HCEC 1CT (cell line): ENCODE measurements around the gene CHKB.

ENCODE experiments used
- DNase-seq: peaks from one replicate; pipeline ENCODE4 v3.0.0-alpha.2; 2017

CHKB gene

DNA sequence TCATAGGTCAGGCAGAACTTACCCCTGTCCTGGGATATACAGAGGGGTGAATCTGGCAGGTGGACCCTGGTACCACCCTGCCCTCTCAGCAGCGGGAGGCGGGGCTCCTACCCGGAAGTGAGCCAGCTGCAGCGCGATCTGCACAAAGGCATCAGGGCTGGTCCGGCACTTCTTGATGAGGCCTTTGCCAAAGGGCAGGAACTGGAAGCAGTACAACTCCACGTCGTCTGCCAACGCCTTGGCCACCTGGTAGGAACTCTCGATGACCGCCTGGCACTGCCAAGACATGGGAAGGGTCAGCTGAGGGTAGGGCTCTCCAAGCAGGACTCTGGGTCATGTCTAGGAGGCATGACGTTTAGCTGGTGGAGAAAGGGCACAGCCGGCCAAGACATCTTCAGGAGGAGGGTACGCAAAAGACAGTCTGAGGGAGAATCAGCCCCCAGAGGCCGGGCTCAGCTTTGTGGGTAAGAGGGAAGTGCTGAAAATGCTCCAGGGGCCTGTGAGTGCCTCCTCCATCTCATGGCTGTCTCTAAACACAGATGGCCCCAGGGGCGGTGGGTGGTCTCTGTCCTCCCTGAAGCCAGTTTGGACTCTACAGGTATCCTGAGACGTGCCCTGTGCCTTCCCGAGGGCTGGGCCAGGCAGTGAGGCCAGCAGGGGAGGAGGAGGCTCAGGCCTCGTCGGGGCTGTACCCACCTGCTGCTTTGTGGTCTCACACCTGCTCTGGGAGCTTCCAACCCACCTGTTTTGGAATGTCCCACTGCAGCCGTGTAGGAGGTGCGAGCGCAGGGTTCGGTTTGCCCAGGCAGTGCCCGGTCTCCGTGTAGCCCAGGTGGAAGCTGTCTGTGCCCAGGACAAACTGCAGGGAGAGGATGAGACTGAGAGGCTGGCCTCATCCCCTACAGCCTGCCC, 11.1 kb downstream of the CHKB start:
- no peak for DNase-seq

DNA sequence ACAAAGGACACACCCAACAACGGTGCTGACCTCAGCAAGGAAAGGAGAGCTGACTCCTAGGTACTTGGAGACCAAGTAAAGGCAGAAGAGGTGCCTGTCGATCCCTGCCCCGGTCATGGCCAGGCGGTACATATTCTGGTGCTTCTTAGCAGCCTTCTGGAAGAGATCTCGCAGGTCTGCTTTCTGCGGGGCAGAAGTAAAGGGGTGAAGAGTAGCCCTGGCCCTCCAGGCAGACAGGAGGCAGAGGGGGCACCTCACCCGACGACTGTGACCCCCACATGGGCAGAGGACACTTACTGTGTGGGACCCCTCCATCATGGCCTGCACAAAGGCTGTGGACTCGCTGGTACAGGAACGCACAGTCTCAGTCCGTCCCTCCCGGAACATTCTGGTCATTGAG, 11.8 kb downstream of the CHKB start:
- no peak for DNase-seq

DNA sequence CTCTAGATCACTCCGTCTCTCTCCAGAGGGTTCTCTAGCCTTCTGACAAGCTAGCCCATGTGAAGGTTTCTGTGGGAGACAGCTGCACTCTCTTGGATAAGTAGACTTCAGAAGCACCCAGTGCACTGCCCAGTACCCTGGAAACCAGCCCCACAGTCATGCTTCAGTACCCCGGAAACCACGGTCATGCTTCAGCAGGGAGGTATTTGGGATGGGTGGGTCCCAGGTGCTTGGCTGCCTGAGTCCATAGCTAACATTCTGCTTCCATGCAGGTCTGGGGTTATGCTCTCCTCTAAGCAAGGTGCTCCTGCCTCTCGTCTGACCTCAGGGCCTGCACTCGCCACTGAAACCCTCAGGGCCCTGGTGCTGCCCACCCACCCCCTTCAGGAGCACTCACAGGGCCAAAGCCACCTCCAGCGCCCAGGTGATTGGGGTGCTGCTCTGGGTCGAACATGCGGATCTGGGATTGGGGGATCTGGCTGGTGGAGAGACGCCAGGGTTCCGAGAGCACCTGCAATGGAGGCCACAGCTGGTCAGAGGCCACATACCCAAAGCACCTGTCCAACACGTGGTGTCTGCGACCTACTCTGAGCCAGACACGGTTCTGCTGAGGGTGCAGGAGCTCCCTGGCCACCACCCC, 12.6 kb downstream of the CHKB start:
- DNase-seq, result no peak

DNA sequence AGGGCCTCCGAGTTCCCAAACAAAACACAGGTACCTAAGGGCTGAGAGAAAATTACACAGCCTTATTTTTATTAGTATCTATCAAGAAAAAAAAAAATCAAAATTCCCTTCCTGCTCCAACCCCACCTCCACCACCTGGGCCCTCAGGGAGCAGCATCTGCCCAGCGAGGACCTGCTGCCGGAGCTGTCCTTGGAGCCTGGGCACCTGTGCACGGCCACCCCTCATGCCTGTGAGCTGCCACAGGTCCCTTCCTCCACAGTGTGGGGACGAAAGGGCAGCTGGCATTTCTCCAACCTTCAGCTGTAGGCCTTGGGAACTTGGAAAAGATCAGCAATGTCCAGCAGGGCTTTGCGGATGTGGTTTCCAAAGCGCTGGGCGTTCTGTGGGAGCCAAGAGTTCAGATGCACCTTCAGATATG, 13.6 kb downstream of the CHKB start:
- no peak for DNase-seq

DNA sequence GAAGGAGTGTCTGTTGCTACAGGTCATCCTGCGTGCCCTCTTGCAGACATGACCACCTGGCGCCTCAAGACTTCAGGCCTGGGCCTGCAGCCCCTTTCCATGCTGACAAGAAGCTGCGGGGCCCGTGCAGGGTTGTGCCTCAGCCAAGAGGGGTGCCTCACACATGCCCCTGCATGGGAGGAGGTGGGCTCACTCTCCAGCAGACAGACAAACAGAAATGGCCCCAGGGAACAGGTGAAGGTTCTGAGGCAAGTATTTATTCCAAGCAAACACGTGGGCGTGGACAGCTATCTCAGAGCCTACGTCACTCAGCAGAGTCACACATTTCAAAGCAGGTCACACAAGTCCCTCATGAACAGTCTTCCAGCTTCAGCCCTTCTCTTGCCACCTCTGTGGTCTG, 14.0 kb downstream of the CHKB start:
- no peak for DNase-seq

DNA sequence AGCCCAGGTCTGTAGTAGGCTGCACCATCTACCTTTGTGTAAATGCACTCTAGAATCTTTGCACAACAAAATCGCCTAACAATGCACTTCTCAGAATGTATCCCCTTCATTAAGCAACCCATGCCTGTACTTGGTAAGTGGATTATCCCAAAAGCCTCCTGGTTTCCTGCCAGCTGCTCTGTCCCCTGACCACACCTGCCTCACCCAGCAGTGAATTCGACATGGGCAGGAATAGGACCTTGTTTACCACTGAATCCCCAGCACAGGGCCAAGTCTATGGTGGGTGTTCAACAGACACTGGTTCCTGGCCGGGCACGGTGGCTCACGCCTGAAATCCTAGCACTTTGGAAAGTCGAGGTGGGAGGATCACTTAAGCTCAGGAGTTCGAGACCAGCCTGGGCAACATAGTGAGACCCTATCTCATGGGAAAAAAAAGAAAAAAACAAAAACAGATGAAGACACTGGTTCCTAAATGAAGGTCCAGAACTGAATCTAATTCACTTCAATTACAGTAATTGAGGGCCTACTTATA, 14.9 kb downstream of the CHKB start:
- no peak for DNase-seq

DNA sequence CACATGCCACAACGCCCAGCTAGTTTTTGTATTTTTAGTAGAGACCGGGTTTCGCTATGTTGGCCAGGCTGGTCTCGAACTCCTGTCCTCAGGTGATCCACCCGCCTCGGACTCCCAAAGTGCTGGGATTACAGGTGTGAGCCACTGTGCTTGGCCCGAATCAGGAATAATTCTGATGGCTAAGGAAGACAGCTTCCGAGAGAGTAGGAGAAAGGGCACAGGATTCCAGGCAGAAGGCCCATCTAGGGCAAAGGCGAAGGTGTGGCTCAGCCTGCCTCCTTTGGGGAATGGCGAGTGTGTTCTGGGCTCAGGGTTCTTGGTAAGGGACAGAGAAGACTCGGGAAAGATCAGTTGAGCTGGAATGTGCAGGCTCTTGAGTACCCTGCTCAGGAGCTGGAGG, 18.4 kb downstream of the CHKB start:
- no peak for DNase-seq

DNA sequence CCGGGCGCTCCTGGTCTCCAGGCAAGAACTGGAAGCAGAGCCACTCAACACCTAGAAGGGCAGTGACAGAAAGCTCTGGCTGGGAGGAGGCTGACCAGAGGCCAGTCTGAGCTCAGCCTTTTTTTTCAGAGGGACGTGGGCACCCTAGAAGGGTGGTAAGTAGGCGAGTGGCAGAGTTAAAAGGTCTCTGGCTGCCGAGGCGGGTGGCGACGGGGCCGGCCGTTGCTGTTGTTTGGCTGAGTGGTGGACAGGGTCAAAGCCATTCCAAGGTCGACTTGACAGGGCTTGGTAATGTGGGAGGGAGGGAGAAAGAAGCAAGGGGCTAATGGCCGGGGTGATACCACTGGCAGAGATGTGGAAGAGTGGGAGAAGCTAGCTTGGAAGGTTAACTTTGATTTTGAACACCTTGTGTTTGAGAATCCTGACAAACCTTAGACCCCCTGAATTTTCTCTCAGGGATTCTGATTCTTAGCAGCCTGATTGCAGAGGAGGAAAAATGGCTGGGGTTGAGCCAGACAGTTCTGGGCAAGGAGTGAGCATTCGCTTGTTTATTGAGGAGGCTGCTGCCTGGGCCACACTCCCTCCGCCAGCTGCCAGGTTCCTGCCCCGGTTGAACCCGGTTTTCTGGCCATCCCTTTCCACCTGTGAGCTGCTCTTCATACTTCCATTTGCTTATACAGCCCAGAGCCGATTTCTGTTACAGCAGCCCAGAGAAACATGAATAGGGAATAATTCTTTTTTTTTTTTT, 19.1 kb downstream of the CHKB start:
- no peak for DNase-seq

DNA sequence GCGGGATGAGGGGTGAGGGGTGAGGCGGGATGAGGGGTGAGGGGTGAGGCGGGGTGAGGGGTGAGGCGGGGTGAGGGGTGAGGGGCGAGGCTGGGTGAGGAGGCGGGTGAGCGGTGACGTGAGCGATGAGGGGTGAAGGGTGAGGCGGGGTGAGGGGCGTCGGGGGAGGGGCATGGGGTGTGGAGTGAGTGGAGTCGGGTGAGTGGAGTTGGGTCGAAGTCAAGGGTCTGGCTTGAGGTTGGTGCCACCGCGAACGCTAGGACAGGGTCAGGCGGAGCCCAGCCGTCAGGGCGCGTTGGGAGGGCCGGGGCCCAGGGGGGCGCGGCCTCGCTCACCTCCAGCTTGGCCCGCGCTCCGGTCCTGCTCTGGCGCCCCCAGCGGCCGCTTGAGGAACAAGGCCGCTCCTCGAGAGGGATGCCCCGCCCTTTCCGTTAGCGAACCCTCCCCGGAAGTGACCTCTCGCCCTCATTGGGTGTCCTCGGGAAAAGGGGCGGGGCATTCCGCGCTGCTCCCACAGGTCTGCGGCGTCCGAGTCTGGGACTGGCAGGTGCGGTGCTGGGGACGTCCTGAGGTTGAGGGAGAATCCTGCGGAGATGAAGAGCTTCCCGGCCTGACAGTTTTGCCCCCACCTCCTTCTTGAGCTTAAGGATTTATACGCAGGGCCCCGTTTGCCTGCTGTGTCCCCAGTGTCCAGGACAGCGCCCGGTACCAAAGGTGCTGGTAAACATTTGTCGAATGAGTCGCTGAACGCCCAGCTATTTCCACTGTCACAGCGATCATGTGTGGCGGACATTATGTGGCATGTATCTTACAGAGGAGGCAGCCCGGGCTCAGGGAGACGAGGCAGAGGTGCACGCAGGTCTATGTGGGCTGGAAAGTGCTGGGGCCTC, 19.9 kb downstream of the CHKB start, which contains the start of gene SYCE3:
Gene SYCE3, minus strand, starts transcription at position 397 of the 890 bp plus-strand sequence. CDS start 6,514 bp downstream, outside the sequence.
- peak; percentile 81 for DNase-seq

DNA sequence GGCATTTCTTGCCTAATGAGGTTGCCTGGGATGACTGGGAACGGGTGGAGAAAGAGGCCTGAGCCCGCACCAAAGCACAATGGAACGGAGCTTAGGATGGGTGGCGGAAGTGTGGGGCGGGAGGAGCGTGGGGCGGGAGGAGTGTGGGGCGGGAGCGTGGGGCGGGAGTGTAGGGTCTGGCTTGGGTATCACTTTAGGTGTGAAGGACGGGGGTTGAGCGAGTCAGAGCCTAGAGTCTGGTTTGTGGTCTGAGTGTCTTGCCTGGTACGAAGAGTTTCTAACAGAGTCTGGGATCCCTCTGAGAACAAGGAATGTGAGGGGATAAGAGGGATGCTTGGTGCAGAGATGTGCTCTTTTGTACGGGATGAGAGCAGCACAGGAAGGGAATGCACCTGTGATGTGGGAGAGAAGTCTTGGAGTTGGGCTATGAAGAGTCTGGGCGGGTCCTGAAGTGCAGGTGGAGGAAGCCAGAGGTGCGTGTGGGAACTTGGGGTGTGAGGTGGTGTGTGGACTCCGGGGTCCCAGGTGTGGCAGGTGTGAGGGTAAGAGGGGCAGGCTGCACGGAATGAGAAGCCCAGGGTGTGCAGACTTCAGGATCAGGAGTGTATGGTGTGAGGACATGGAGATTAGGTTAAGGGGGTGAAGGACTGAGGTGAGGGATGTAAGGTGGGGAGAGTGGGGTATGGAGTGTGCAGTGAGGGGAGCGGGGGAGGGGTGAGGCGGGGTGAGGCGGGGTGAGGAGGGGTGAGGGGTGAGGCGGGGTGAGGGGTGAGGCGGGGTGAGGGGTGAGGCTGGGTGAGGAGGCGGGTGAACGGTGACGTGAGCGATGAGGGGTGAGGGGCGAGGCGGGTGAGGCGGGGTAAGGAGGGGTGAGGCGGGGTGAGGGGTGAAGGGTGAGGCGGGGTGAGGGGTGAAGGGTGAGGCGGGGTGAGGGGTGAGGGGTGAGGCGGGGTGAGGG, 21.0 kb downstream of the CHKB start:
- no peak for DNase-seq

DNA sequence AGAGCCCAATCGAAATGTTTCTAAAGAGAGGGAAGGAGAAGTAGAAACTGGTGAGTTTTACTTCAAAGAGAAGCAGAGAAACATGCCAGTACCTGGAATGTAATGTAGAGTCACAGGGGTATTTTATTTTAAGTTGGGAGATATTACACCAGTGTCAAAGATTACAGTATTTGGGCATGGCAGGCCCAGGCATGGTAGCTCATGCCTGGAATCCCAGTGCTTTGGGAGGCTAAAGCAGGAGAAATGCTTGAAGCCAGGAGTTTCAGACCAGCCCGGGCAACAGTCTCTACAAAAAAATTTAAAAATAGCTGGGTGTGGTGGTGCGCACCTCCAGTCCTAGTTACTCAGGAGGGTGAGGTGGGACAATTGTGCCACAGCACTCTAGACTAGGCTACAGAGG, 22.6 kb downstream of the CHKB start:
- DNase-seq, result no peak

DNA sequence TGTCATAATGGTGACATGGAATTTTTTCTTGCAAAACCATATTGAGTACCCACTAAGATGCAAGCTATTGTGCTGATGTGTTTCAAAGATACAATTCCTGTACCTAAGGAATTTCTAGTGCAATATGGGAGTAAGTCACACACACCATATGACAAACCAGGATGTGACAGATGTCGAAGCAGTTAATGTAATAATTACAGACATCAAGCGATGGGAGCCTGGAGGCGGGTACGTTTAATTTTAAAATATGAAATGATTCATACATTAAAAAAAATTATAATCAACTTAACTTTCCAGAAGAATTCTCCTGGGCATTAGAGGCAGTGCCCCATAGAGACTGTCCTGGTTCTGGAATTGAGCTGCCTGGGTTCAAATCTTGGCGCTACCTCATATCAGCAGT, 25.9 kb downstream of the CHKB start:
- no peak for DNase-seq

DNA sequence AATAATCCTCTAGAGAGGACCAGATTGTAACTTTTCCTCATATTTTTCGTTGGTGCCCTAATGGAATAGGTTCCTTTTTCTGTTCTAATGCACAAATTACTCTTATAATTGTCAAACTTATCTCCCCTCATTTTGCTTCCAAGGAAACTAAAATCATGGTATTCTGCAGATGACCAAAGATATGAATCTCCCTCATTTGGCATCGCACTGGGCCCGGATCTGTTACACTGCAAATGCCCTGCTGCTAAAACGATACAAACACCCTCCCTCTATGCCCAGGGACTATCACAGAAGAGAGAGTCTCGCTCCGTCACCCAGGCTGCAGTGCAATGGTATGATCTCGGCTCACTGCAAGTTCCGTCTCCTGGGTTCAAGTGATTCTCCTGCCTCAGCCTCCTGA, 29.3 kb downstream of the CHKB start:
- DNase-seq, result no peak

DNA sequence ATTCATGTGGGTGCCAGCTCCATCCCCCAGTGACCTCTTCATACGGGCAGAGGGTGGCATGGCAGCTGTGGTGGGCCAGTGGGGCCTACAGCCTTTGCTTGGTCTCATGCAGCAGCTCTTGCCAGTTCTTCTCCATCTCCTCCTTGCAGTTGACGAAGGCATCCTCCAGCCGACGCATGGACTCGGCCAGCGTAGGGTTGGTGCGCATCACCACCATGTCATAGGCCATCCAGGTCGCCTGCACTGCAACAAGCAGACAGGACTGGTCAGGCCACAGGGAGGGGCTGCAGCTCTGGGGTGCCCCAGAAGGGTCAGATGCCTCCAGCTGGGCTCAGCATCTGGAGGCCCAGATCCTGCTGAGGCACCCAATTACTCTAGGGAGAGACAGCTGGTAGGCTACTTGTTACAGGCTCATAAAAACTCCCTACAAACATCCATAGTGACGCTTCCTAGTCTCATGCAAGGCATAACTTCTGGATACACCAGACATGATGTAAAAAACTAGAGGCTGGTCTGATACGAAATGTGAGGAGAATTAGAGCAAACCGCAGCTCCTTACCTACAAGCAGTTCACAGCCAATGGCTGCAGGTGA, 31.4 kb downstream of the CHKB start:
- no peak for DNase-seq

DNA sequence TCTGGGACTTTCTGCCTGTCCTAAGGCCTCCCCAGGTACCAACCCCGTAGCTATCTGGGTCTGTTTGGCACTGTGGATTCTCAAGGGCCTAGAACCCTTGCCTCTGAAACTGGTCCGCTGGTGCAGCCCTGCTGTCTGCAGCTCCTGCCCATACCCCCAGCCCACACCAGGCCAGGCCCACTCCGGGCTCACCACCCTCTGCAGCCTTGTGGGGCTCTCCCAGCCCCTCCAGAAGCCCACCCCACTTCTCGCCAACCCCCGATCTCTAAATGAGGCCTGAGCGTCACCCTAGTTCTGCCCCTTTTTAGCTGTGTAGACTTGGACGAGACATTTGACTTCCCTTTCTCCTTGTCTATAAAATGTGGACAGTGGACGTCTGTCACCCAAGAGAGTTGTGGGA, 32.3 kb downstream of the CHKB start:
- DNase-seq, result no peak

DNA sequence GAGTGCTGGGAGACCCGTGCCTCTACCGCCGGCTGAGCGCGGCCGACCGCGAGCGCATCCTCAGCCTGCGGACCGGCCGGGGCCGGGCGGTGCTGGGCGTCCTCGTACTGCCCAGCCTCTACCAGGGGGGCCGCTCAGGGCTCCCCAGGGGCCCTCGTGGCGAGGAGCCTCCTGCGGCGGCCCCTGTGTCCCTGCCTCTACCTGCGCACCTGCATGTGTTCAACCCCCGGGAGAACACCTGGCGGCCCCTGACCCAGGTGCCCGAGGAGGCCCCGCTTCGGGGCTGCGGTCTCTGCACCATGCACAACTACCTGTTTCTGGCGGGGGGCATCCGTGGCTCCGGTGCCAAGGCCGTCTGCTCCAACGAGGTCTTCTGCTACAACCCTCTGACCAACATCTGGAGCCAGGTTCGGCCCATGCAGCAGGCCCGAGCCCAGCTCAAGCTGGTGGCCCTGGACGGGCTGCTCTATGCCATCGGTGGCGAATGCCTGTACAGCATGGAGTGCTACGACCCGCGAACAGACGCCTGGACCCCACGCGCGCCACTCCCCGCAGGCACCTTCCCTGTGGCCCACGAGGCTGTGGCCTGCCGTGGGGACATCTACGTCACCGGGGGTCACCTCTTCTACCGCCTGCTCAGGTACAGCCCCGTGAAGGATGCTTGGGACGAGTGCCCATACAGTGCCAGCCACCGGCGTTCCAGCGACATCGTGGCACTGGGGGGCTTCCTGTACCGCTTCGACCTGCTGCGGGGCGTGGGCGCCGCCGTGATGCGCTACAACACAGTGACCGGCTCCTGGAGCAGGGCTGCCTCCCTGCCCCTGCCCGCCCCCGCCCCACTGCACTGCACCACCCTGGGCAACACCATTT, 33.5 kb downstream of the CHKB start:
- no peak for DNase-seq

DNA sequence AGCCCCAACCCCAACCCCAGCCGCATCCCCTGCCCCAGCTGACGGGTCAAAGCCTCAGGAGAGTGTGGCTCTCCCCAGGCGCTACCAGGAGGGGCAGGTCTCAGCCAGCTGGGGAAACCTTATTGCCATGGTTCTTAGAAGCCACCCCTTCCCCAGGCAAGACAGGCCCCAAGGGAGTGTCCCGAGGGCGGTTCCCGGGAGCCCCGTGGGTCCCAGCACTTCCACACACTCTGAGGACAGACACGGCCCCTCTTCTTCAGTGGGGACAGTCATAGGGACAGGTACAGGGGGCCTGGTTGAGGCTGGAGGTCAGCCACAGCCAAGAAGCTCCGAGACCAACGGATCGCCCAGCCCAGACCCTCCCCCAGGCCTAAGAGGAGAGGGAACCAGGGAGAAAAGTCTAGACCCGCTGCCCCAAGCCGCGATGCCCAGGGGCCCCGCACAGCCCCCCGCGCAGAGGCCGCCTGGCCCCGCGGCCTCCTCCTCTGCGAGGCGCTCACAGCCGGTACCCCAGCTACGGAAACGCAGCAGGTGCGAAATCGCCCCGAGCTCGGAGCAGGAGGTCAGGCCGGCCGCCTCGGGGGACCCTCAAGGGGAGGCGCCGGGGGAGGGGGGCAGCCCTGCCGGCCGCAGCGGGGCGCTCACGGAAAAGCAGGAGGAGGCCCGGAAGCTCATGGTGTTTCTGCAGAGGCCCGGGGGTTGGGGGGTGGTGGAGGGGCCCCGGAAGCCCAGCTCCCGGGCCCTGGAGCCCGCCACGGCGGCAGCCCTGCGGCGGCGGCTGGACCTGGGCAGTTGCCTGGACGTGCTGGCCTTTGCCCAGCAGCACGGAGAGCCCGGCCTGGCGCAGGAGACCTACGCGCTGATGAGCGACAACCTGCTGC, 34.4 kb downstream of the CHKB start:
- no peak for DNase-seq

DNA sequence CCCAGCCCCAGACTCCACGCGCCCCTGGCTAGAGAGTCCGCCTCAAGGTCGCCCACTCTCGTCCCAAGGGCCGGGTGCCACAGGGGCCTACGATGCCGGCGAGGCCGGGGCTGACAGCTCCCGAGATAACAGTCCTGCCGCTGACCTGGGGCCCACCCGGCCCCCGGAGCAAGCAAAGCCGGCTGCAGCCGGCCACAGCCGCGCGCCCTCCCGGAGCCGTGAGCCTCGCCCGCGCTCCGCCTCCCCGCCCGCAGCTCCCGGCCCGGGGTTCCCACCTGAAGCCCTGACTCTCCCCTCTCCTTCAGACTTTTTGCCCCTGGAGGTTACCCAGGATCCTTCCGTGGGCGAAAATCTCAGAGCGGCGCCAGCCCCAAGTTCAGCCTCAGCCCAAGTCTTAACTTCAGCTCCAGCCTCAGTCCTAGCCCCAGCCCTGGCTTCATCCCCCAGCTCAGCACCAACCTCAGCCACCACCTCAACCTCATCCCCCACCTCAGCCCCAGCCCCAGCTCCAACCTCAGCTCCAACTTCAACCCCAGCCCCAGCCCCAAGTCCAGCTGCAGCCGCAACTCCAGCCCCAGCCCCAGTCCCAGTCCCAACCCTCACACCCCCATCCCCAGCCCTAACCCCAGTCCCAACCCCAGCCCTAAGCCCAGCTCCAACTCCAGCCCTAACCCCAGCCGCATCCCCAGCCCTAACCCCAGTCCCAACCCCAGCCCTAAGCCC, 35.2 kb downstream of the CHKB start:
- DNase-seq, result no peak
